ENCODE results near the gene ZNF320.

ZNF320 gene

DNA sequence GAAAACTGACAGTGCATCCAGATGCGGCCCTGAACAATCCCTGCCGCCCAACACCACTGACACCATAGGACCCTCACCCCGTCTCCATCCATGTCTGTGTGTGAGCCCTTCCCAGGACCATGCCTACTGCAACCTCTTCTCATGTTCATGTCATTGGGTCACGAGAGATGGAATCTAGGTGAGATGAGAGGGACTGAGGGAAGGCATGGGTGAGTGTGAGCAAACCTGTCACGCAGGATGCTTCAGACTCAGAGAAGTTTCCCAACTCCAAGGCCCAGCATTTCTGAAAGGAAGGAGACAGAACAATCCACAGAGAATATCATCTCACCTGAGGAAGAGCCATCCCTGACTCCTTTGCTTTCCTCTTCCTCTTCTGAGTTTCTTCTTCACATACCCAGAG lies 20.1 kb upstream of the ZNF320 start:
- TF ChIP-seq, protein P1, sequence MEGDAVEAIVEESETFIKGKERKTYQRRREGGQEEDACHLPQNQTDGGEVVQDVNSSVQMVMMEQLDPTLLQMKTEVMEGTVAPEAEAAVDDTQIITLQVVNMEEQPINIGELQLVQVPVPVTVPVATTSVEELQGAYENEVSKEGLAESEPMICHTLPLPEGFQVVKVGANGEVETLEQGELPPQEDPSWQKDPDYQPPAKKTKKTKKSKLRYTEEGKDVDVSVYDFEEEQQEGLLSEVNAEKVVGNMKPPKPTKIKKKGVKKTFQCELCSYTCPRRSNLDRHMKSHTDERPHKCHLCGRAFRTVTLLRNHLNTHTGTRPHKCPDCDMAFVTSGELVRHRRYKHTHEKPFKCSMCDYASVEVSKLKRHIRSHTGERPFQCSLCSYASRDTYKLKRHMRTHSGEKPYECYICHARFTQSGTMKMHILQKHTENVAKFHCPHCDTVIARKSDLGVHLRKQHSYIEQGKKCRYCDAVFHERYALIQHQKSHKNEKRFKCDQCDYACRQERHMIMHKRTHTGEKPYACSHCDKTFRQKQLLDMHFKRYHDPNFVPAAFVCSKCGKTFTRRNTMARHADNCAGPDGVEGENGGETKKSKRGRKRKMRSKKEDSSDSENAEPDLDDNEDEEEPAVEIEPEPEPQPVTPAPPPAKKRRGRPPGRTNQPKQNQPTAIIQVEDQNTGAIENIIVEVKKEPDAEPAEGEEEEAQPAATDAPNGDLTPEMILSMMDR (IDR thresholded peaks at IDR 0.05) = no peak

DNA sequence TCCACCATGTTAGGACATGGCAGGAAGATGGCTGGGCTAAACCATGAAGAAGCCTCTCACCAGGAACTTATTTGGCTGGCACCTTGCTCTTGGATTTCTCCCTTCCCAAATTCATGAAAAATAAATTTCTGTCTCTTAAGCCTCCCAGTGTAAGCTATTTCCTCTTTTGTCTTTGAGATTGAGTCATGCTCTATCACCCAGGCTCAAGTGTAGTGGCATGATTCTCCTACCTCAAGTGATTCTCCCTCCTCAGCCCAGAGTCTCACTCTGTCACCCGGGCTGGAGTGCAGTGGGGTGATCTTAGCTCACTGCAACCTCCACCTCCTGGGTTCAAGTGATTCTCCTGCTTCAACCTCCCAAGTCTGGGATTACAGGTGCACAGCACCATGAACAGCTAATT lies 13.2 kb upstream of the ZNF320 start:
- TF ChIP-seq, protein P1 (IDR thresholded peaks at IDR 0.05) = no peak

DNA sequence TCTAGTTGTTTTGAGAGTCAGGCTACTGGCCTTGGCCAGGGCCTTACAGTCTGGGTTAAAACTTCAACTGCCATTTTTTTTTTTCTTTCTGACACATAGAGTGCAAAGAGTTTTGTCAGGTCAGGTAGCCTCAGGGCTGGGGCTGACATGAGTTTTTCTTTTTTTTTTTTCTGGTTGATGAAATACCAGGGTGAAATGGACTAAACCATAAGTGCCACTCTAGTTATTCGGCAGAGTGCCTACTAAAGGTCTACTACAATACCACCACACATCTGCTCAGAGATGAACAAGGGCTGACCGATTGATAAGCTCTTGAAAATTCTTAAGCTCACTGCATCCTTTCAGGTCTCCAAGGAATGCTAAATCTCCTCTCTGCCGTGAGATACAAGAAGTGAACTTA lies 4.4 kb upstream of the ZNF320 start:
- TF ChIP-seq, protein P1 (IDR thresholded peaks at IDR 0.05) = no peak

DNA sequence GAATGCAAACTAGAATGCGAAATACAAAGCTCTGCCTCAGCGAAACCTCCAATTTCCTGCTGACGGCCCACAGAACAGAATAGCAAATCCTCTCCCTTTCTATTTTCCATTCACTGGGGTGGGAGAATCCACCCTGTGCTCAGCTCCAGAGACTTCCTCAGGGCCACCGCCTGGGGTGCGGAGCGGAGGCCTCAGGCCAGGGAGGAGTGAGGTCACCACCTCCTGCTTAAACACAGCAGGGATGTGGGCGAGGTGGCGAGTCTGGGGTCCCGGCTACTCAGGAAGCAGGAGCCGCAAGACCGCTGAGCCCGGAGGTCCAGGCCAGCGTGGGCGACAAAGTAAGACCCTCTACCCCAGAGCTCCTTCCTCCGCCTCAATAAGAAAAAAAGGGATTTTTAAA lies 666 bp upstream of the ZNF320 start:
- TF ChIP-seq, protein P1 (IDR thresholded peaks at IDR 0.05) = no peak

DNA sequence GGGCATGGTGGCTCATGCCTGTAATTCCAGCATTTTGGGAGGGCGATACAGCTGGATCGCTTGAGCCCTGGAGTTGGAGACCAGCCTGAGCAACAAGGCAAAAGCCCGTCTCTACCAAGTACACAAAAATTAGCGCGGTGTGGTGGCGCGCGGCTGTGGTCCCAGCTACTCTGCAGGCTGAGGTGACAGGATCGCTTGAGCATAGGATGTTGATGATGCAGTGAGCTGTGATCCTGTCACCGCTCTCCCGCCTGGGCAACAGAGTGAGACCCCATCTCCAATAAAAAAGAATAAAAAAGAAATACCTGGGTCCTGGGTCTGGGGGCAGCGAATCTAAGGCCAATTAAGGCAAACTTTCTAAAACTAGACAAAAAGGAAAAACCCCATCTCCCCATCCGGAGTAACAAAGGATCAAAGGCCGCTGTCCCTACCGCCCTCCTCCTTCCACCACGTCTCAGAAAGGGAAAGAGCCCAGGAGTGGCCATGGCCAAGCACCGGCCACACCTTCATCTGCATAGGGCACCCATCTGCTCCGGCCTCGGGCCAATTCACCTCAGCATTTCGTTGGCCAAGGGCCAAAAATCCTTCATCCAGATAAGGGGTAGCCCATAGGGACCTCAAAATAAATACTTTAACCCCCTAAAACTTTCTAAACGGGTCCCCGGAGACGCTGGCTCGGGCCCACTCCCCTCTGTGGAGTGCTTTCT lies 851 bp downstream of the ZNF320 start:
- TF ChIP-seq, protein P1 (IDR thresholded peaks at IDR 0.05) = no peak

DNA sequence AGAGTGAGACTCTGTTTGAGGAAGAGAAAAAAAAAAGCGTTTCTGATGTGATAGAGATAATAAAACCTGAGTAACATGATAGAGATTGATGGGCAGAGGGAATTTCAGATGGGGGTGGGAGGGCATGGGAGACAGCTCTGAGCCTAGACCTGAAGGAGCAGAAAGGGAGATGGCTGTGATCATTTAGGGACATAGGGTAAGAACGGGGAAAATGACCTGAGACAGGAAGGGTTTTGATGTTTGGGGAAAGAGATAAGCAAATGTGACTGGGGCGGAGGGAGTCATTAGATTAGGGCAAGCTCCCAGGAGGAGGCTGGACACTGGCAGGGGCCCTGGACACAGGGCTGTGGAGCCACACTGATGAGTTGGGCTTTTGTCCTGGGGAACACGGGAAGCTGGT lies 6.1 kb downstream of the ZNF320 start:
- TF ChIP-seq, protein P1 (IDR thresholded peaks at IDR 0.05) = no peak

DNA sequence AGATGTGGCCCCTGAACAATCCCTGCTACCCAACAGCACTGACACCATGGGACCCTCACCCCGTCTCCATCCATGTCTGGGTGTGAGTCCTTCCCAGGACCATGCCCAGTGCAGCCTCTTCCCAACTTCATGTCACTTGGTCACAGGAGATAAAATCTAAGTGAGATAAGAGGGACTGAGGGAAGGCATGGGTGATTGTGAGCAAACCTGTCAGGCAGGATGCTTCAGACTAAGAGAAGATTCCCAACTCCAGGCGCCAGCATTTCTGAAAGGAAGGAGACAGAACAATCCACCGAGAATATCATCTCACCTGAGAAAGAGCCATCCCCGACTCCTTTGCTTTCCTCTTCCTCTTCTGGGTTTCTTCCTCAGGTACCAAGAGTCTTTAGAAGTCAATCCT lies 7.5 kb downstream of the ZNF320 start:
- TF ChIP-seq, protein P1 (IDR thresholded peaks at IDR 0.05) = no peak

DNA sequence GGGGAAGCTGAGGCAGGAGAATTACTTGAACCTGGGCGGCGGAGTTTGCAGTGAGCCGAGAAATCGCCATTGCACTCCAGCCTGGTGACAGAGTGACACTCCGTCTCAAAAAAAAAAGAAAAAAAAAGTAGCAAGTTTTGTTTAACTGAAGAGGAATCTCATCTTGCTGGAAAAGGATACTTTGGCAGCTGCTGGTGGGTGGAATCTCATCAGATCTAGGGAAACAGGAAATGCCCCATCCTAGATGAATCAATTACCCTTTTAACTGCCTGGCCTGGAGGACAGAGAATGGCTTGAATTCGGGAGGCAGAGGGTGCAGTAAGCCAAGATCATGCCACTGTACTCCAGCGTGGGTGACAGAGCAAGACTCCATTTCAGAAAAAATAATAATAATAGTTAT lies 8.4 kb downstream of the ZNF320 start:
- TF ChIP-seq, protein P1 (IDR thresholded peaks at IDR 0.05) = no peak
